ENCODE measurements around the gene NHLRC1. TPM values are rescaled to one million over a fixed set of nuclear protein-coding genes. Genes with fewer than 3 reads are reported as not detected.

NHLRC1 gene
- total RNA-seq, 1 donor from 2014 or later, result 0.17 TPM

GRCh38 chr6:18080544-18080943 lies 41.9 kb downstream of the NHLRC1 start:
- no peak overlapping the region for H3K4me3 Mint-ChIP-seq (ENCODE audit: unreplicated experiment)
- H3K9me3 Mint-ChIP-seq (ENCODE audit: unreplicated experiment), result peaks cover 1% of the 10 kb centered on the region
- no peaks in the 10 kb centered on the region for H3K36me3 Mint-ChIP-seq (ENCODE audit: unreplicated experiment)
- TF ChIP-seq, protein P1, sequence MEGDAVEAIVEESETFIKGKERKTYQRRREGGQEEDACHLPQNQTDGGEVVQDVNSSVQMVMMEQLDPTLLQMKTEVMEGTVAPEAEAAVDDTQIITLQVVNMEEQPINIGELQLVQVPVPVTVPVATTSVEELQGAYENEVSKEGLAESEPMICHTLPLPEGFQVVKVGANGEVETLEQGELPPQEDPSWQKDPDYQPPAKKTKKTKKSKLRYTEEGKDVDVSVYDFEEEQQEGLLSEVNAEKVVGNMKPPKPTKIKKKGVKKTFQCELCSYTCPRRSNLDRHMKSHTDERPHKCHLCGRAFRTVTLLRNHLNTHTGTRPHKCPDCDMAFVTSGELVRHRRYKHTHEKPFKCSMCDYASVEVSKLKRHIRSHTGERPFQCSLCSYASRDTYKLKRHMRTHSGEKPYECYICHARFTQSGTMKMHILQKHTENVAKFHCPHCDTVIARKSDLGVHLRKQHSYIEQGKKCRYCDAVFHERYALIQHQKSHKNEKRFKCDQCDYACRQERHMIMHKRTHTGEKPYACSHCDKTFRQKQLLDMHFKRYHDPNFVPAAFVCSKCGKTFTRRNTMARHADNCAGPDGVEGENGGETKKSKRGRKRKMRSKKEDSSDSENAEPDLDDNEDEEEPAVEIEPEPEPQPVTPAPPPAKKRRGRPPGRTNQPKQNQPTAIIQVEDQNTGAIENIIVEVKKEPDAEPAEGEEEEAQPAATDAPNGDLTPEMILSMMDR (IDR thresholded peaks at IDR 0.05; ENCODE audit: partially characterized antibody, unreplicated experiment), result no peak
- no peak overlapping the region for H3K27ac Mint-ChIP-seq (ENCODE audit: unreplicated experiment)
- H3K4me1 Mint-ChIP-seq (ENCODE audit: low read depth, unreplicated experiment), result no peaks in the 10 kb centered on the region
- peaks cover 2% of the 10 kb centered on the region for H3K27me3 Mint-ChIP-seq (ENCODE audit: unreplicated experiment)
- no peak for DNase-seq

DNA sequence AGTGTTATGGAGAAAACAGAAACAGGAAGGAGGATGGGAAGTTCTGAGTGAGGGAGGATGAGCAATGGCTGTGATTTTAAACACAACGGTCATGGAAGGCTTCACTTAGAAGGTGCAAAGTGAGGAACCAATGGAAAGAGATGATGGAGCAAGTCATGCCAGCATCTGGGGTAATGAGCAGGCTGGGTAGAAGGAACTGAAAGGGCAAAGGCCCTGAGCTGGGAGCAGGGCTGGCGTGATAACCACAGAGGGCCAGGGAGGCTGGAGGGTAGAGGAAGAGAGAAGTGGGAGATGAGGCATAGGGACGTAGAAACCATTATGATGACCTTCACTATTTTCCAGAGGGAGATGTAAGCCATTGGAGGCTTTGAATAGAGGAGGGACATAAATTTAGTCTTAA lies 43.6 kb downstream of the NHLRC1 start:
- Mint-ChIP-seq H3K27me3 (ENCODE audit: unreplicated experiment) (peaks cover 2% of the 10 kb centered on the region), H3K9me3 (ENCODE audit: unreplicated experiment) (peaks cover 4% of the 10 kb centered on the region), H3K36me3 (ENCODE audit: unreplicated experiment) (no peaks in the 10 kb centered on the region), H3K27ac (ENCODE audit: unreplicated experiment) (no peak overlapping the region), H3K4me3 (ENCODE audit: unreplicated experiment) (no peak overlapping the region), H3K4me1 (ENCODE audit: low read depth, unreplicated experiment) (no peaks in the 10 kb centered on the region)
- no peak for DNase-seq
- TF ChIP-seq, protein P1 (IDR thresholded peaks at IDR 0.05; ENCODE audit: partially characterized antibody, unreplicated experiment), result no peak

DNA sequence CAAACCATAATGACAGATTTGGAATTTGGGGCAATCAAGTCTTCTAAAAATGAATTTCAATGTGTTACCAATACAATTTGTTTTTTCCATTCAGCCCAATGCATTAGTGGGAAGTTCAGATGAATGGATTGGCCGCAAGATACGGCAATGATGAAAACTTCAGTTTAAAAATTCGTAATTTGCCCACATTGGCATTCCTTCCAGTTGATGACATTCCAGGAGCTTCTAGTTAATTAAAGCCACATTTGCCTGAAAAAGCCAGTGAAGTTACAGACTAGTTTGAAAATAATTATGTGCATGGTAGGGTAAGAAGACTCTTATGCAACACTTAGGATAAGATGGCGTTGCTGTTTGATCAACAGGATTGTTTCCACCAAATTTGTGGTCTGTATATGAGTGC lies 46.2 kb downstream of the NHLRC1 start:
- DNase-seq, result no peak
- Mint-ChIP-seq H3K36me3 (ENCODE audit: unreplicated experiment) (no peaks in the 10 kb centered on the region), H3K4me1 (ENCODE audit: low read depth, unreplicated experiment) (no peaks in the 10 kb centered on the region), H3K27ac (ENCODE audit: unreplicated experiment) (no peak overlapping the region), H3K9me3 (ENCODE audit: unreplicated experiment) (peaks cover 4% of the 10 kb centered on the region), H3K4me3 (ENCODE audit: unreplicated experiment) (no peak overlapping the region), H3K27me3 (ENCODE audit: unreplicated experiment) (peaks cover 2% of the 10 kb centered on the region)
- TF ChIP-seq, protein P1 (IDR thresholded peaks at IDR 0.05; ENCODE audit: partially characterized antibody, unreplicated experiment), result no peak

DNA sequence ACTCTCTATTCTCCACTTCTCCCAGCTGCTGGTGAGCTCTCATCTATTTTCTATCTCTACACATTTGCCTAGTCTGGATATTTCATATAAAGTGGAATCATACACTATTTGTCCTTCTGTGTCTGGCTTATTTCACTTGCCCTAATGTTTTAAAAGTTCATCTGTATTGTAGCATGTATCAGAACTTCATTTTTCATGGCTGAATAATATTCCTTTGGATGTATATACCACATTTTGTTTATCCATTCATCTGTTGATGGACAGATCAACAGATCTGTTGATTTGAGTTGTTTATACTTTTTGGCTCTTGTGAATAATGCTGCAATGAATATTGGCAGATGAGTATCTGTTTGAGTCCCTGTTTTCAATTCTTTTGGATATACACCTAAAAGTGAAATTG lies 49.6 kb downstream of the NHLRC1 start:
- H3K9me3 Mint-ChIP-seq (ENCODE audit: unreplicated experiment), result peaks cover 2% of the 10 kb centered on the region
- no peak for DNase-seq
- H3K36me3 Mint-ChIP-seq (ENCODE audit: unreplicated experiment), result peaks cover 8% of the 10 kb centered on the region
- TF ChIP-seq, protein P1 (IDR thresholded peaks at IDR 0.05; ENCODE audit: partially characterized antibody, unreplicated experiment), result no peak
- no peaks in the 10 kb centered on the region for H3K4me1 Mint-ChIP-seq (ENCODE audit: low read depth, unreplicated experiment)
- H3K27me3 Mint-ChIP-seq (ENCODE audit: unreplicated experiment), result no peaks in the 10 kb centered on the region
- H3K27ac Mint-ChIP-seq (ENCODE audit: unreplicated experiment), result no peak overlapping the region
- H3K4me3 Mint-ChIP-seq (ENCODE audit: unreplicated experiment), result no peak overlapping the region

GRCh38 chr6:18070486-18070885 lies 52.0 kb downstream of the NHLRC1 start:
- H3K4me1 Mint-ChIP-seq (ENCODE audit: low read depth, unreplicated experiment), result no peaks in the 10 kb centered on the region
- H3K27me3 Mint-ChIP-seq (ENCODE audit: unreplicated experiment), result peaks cover 2% of the 10 kb centered on the region
- no peak overlapping the region for H3K4me3 Mint-ChIP-seq (ENCODE audit: unreplicated experiment)
- no peak overlapping the region for H3K27ac Mint-ChIP-seq (ENCODE audit: unreplicated experiment)
- peaks cover 2% of the 10 kb centered on the region for H3K9me3 Mint-ChIP-seq (ENCODE audit: unreplicated experiment)
- DNase-seq, result no peak
- TF ChIP-seq, protein P1 (IDR thresholded peaks at IDR 0.05; ENCODE audit: partially characterized antibody, unreplicated experiment), result no peak
- peaks cover 8% of the 10 kb centered on the region for H3K36me3 Mint-ChIP-seq (ENCODE audit: unreplicated experiment)

Other genes starting within 250 kb of the NHLRC1 start
- gene KIF13A, start 135.0 kb downstream of the NHLRC1 start, total RNA-seq (ENCODE audit: unreplicated experiment), result 26.7 TPM
- gene TPMT, start 32.4 kb upstream of the NHLRC1 start, total RNA-seq (ENCODE audit: unreplicated experiment), result 3.4 TPM
- 21.1 TPM for gene KDM1B, start 32.7 kb upstream of the NHLRC1 start, total RNA-seq (ENCODE audit: unreplicated experiment)
- gene DEK, start 141.9 kb upstream of the NHLRC1 start, total RNA-seq (ENCODE audit: unreplicated experiment), result 33.8 TPM

All from glutamatergic neuron (in vitro differentiated cells).